Activated B cell treated with CpG ODN at 0.5 μM for 24 hours (primary cell): Measurements from ENCODE around the gene SBNO2. TPM values are rescaled to one million over a fixed set of nuclear protein-coding genes. Genes with fewer than 3 reads are reported as not detected.
A peak's percentile ranks its signal among the peaks of the same experiment; 100 is the strongest.

ENCODE experiments used
- ATAC-seq: fragments of 200-7000 bp; cut with Tn5 transposase; one replicate; pipeline ENCODE4 v1.10.0; 2021; ENCODE audit warnings: low read depth, mild to moderate bottlenecking, moderate library complexity
- CTCF ChIA-PET: fragments of 350-600 bp; sonication (Branson Sonifier 250); formaldehyde crosslinking; loops from one replicate; lab custom pipeline; 2021; ENCODE audit warnings: antibody characterized with exemption; lab: Charles Lee
- POLR2A ChIA-PET: fragments of 350-600 bp; sonication (Branson Sonifier 250); formaldehyde crosslinking; loops from one replicate; lab custom pipeline; 2021; ENCODE audit warnings: antibody characterized with exemption; lab: Charles Lee
- DNase-seq: peaks from one replicate; pipeline ENCODE4 v3.0.0; 2022
- H3K27ac Mint-ChIP-seq: one replicate; pipeline ENCODE4 v1.8.0; 2020; ENCODE audit warnings: mixed read lengths
- H3K27me3 Mint-ChIP-seq: one replicate; pipeline ENCODE4 v1.8.0; 2021; ENCODE audit warnings: mixed read lengths
- H3K36me3 Mint-ChIP-seq: one replicate; pipeline ENCODE4 v1.8.0; 2021; ENCODE audit warnings: low read depth, mixed read lengths
- H3K4me1 Mint-ChIP-seq: one replicate; pipeline ENCODE4 v1.8.0; 2021; ENCODE audit warnings: mixed read lengths
- H3K4me3 Mint-ChIP-seq: one replicate; pipeline ENCODE4 v1.8.0; 2020; ENCODE audit warnings: mild to moderate bottlenecking, mixed read lengths
- H3K9me3 Mint-ChIP-seq: one replicate; pipeline ENCODE4 v1.8.0; 2020; ENCODE audit warnings: mixed read lengths
- CTCF ChIP-seq: fragments of 200-600 bp; IDR thresholded peaks from one replicate; pipeline ENCODE4 v1.8.0; 2022; ENCODE audit warnings: antibody characterized with exemption, mild to moderate bottlenecking
- intact Hi-C: fragments of 100-400 bp; cut with micrococcal nuclease; formaldehyde crosslinking; loops from one replicate; pipeline ENCODE4 v1.15.1; 2024
- total RNA-seq: library from RNA; stranded (reverse); gene quantifications from 2 replicates; pipeline ENCODE4 v1.2.3, GENCODE V29; 2022

SBNO2 gene
- total RNA-seq, 1 donor from 2014 or later = 127 TPM

- ATAC-seq = no peak
- H3K36me3 Mint-ChIP-seq = peaks cover 57% of the 10 kb centered on the region
Measured at GRCh38 chr19:1076046-1076386, 98.1 kb downstream of the SBNO2 start.

GRCh38 chr19:1074544-1075283 is 99.4 kb downstream of the SBNO2 start:
- no peaks in the 10 kb centered on the region for H3K9me3 Mint-ChIP-seq
- ATAC-seq = peak; percentile 37
- peak overlapping the region; percentile 53 for H3K4me3 Mint-ChIP-seq
- H3K27ac Mint-ChIP-seq = peak overlapping the region; percentile 93
- no peak for TF ChIP-seq CTCF
- peaks cover 50% of the 10 kb centered on the region for H3K36me3 Mint-ChIP-seq
- H3K4me1 Mint-ChIP-seq = peaks cover 62% of the 10 kb centered on the region
- ChIA-PET CTCF (interaction anchor here (1.0 to 1.4 kb wide), 2 partner anchors 9 to 73 kb away, joined by 3 to 9 read pairs; no protein-coding TSS in a partner anchor), POLR2A (interaction anchor here (0.5 to 13.1 kb wide), 25 partner anchors 8 to 195 kb away, joined by 3 to 184 read pairs (median 6); partner anchors contain the start of genes ABCA7, ARHGAP45, CIRBP and CNN2)
- DNase-seq = peak; percentile 82
- intact Hi-C loops = no loop called here
- H3K27me3 Mint-ChIP-seq = no peaks in the 10 kb centered on the region

More at GRCh38 chr19:1076046-1076386, 98.1 kb downstream of the SBNO2 start:
- no peaks in the 10 kb centered on the region for H3K9me3 Mint-ChIP-seq
- peak overlapping the region; percentile 93 for H3K27ac Mint-ChIP-seq
- ChIA-PET POLR2A (interaction anchor here (0.5 to 13.1 kb wide), 15 partner anchors 9 to 193 kb away, joined by 3 to 184 read pairs (median 16); partner anchors contain the start of genes ABCA7, ARHGAP45, CIRBP and CNN2), CTCF (interaction anchor here (1.2 kb wide), 1 partner anchor 12 kb away, joined by 4 read pairs; no protein-coding TSS in a partner anchor)
- peak overlapping the region; percentile 53 for H3K4me3 Mint-ChIP-seq
- intact Hi-C loops = no loop called here
- no peak for TF ChIP-seq CTCF
- peaks cover 66% of the 10 kb centered on the region for H3K4me1 Mint-ChIP-seq
- H3K27me3 Mint-ChIP-seq = no peaks in the 10 kb centered on the region
- no peak for DNase-seq

DNA sequence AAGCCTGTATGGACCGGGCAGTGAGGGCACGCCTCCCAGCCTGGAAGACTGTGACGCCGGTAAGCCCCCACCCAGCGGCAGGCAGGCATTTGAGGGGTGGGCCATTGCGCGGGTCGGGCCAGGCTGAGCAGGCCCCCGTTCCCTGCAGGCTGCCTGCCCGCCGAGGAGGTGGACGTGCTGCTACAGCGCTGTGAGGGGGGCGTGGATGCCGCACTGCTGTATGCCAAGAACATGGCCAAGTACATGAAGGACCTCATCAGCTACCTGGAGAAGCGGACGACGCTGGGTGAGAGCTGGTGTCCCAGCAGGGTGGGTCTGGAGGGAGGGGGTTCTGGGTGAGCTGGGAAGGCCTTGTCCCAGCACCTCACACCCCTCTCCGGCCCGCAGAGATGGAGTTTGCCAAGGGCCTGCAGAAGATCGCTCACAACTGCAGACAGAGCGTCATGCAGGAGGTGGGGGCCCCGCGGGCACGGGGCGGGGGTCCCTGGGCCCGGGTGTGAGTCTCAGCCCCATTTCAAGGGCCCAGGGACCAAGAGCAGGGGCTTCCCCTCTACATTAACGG is 100.0 kb downstream of the SBNO2 start:
- no peaks in the 10 kb centered on the region for H3K9me3 Mint-ChIP-seq
- no peaks in the 10 kb centered on the region for H3K27me3 Mint-ChIP-seq
- ChIA-PET POLR2A (interaction anchor here (0.9 to 13.1 kb wide), 19 partner anchors 7 to 195 kb away, joined by 3 to 184 read pairs (median 11); partner anchors contain the start of genes ABCA7, ARHGAP45, CIRBP and CNN2), CTCF (interaction anchor here (1.0 to 1.4 kb wide), 2 partner anchors 9 to 73 kb away, joined by 3 to 9 read pairs; no protein-coding TSS in a partner anchor)
- no peak for TF ChIP-seq CTCF
- H3K4me3 Mint-ChIP-seq = peak overlapping the region; percentile 41
- no peak for DNase-seq
- peaks cover 54% of the 10 kb centered on the region for H3K36me3 Mint-ChIP-seq
- peaks cover 68% of the 10 kb centered on the region for H3K4me1 Mint-ChIP-seq
- no peak for ATAC-seq
- no peak overlapping the region for H3K27ac Mint-ChIP-seq
- intact Hi-C loops = no loop called here

DNA sequence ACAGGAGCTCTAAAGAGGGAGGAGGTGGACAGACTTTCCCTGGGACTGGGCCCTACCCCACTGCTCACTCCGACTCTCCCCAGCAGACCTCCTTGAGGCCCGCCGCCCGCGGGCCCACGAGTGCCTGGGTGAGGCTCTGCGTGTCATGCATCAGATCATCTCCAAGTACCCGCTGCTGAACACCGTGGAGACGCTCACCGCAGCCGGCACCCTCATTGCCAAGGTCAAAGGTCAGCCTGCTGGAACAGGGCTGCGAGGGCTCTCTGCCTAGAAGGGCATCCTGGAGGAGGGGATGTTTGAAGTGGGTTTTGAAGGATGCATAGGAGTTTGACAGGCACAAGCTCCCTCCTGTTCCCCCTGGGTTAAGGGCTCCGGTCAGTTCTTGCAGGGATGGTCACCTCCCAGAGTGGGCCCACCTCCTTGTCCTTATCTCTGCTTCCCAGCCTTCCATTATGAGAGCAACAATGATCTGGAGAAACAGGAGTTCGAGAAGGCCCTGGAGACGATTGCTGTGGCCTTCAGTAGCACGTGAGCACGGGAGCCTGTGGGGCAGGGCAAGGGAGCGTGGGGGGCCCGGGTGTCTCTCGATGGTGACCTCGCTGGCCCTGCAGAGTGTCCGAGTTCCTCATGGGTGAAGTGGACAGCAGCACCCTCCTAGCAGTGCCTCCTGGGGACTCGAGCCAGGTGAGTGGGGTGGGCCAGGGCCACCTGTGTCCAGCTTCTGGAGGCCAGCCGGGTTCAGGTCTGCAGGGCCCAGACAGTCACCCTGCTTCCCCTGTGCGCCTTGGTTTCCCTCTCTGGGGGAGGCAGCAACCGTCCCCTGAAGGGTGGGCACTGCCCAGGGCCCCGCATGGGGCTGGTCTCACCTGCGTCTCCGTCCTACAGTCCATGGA is 100.8 kb downstream of the SBNO2 start:
- CTCF ChIA-PET = no interaction called here
- no peak for DNase-seq
- Mint-ChIP-seq H3K9me3 (no peaks in the 10 kb centered on the region), H3K27ac (peak overlapping the region; percentile 61), H3K4me1 (peaks cover 74% of the 10 kb centered on the region), H3K4me3 (no peak overlapping the region), H3K27me3 (no peaks in the 10 kb centered on the region), H3K36me3 (peaks cover 59% of the 10 kb centered on the region)
- ATAC-seq = no peak
- TF ChIP-seq CTCF = no peak
- intact Hi-C loops = no loop called here
- POLR2A ChIA-PET = interaction anchor here (0.6 to 13.1 kb wide), 4 partner anchors 13 to 45 kb away, joined by 3 to 184 read pairs (median 26); partner anchors contain the start of genes GPX4 and POLR2E
